ENCODE results near the gene LGALSL.

GRCh38 chr2:64471600-64471999, 17.6 kb downstream of the LGALSL start:
- TF ChIP-seq CTCF (IDR thresholded peaks at IDR 0.05) (no peak), POLR2A (IDR thresholded peaks at IDR 0.05) (no peak), POLR2AphosphoS5 (IDR thresholded peaks at IDR 0.05) (no peak), EP300 (IDR thresholded peaks at IDR 0.05) (no peak)
